Raji (cell line): ENCODE measurements around the gene CD207.

Experiments used
- POLR2A ChIP-seq: IDR thresholded peaks from 2 replicates; pipeline ENCODE4 v1.6.1; 2011; ENCODE audit warnings: low read depth, low read length, control low read depth; ENCODE audit not compliant: insufficient read depth

CD207 gene

DNA sequence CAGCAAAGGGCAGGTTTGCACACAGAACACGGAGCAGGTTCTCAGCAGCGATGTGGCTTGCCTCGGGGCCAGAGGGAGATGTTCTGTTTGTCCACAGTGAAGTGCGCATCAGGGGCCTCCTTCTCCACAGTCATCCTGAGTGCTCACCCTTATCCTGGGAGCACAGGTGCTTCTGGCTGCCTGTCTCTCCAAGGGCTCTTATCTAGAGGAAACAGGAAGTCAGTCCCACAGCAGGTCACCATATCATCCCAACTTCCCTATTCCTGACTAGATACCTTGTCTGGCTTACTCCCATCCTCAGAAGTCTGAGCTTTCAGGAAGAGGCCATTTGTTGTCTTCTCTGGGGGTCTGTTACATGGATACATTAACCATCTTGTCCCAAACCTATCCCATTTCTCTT is at the start of gene CD207:
Gene CD207 (minus strand): TSS at position 174 of the 400 bp plus-strand sequence. CDS start 40 bp downstream, at position 134.
- no peak for TF ChIP-seq POLR2A

DNA sequence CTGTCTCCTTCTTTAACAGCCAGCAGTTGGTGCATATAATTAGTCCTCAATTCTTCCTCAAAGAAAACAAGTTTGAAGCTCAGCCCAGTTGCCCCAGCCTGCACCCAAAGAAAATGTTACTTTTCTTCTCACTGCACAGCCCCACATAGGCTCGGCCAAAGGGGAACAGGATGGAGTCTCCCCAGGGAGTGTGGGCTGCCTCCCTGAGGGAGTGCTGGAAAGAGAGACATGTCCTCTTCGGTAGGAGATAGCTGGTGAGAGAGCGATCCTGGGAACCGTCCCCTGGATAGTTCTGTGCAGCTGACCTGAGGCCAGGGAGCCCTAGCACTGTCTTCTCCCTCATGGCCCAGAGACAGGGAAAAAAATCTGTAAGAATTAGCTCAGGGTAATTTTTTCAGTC is 37.9 kb upstream of the CD207 start:
- TF ChIP-seq POLR2A = no peak

DNA sequence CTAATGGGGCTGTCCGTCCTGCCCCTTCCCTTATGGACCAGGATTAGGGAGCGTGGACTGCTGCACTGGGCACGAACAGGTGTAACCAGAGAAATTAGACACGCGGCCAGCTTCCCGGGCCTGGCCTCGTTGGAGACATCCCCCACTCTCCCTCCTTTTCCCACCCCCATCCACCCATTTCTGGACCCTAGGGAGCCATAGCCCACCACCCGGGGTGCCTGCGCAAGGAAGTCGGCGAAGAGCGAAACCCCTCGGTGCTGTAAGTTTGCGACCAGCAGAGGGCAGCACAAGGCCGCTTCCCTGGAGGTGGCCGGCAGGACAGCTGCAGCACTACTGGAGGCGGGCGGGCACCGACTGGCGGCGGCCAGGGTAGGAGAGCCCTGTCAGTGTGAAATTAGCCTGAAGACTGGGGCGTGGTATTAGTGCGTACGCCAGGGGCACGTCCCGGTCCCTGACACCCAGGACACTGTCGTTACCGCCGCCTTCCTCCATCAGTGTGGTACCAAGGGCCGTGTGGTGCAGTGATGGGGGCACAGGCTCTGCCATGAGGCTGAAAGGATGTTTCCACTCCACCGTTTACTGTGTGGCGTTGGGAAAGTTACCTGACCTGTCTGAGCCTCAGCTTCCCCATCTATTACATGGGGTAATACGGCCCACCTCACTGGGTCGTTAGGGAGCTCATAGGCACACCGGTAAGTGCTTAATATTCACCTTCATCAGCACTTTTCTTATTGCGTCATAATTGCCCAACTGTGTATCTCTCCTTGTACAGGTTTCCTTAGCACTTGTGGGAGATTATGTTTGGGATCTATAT is 36.0 kb upstream of the CD207 start:
- no peak for TF ChIP-seq POLR2A

DNA sequence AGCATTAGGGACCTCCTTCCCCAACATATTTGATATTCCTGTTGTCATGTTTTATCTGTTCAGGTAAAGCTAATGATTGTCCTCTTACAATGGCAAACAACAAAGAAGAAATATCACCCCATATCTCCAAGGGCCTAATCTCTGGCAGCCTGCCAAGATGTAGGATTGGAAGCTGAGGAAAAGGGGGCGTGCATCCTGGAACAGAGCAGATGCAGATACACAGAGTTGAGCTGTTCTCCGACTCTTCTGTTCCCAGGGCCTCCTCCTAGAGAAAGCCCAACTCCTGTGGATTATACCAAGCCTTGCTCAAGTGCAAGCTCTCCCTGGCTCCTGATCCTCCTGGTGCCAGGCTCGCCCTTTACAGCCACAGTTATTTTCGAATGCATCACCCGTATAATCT is 35.2 kb upstream of the CD207 start:
- TF ChIP-seq POLR2A = no peak

DNA sequence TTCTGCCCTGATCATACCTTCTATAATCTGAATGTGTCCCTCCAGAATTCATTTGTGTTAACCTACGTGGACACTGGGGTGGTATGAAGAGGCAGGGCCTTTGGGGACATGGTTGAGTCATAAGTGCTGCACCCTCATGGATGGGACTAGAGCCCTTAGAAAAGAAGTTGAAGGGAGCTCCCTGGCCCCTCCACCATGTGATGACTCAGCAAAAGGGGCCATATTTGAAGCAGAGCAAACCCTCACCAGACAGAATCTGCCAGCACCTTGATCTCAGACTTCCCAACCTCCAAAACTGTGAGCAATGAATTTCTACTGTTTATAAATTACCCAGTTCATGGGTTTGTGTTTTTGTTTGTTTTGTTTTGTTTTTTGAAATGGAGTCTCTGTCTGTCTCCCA is 33.4 kb upstream of the CD207 start:
- no peak for TF ChIP-seq POLR2A

DNA sequence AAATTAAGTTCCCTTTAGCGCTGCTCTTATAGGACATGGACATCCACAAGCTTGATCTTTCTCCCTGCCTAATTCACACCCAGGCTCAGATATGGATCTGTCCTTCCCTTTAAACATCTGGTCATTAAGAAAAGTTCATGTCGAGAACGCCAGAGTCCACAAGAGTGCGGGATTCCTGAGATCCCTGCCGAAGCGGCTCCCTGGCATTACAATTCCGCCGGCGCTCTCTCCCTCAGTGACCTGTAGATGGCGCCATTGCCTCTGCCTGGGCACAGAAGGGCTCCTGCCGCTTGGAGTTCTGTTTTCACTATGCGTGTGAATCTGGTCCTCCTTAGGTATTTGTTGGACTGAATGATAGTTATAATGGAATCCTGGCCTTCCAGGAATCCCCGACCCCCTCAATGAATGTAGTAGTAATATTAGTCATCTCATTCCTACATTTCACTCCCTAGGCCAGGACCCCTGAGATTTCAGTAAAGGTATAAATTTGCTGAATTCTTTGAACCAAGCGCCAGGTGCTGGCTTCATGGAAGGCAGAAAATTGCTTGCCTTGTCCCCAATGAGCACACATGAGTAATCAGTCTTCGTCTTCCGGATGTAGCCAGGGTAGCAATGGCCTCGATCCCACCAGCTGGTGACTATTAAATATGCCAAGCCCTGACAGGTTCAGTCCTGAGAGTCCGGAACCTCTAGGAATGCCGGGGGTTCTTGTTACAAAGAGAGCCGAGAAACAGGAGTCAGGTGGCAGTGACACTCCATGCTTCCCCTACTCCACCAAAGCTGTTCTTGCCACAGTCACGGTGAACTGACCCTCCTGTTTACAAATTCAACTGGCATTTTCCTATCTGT is 26.4 kb upstream of the CD207 start:
- TF ChIP-seq POLR2A = no peak

DNA sequence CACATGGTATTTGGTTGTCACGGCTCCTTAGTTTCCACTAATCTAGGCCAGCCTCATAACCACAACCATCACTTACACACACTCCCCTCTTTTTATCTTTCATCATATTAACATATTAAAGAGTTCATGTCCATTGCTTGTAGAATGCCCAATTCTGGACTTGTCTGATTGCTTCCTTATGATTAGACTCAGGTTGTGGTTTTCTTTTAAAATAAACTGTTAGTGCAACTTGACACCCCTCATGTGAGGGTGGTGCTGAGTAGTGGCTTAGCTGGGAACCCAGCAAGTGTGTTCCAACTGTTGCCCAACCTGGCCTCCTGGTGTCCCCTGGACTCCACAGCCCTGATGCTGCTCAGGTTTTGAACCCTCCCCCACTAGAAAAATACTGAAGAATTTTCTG is 20.1 kb upstream of the CD207 start:
- TF ChIP-seq POLR2A = no peak

DNA sequence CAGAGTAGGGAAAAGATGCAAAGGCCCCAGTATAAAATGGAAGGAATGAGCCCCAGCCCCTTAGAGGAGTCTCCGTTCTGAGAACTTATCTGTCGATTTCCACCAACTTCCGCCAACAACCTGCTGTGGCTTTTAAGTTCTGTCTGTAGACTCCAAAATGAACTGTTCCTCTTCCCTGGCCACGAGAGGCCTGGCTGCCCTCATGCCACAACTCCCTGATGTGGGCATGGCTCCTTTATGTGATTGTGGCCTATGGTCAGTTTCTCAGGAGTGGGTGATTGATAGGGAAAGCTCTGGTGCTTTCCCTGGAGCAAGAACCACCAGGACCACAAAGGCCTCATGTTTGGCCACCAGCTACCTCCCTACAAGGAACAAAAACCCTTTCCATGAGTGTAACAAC is 18.8 kb upstream of the CD207 start:
- no peak for TF ChIP-seq POLR2A

DNA sequence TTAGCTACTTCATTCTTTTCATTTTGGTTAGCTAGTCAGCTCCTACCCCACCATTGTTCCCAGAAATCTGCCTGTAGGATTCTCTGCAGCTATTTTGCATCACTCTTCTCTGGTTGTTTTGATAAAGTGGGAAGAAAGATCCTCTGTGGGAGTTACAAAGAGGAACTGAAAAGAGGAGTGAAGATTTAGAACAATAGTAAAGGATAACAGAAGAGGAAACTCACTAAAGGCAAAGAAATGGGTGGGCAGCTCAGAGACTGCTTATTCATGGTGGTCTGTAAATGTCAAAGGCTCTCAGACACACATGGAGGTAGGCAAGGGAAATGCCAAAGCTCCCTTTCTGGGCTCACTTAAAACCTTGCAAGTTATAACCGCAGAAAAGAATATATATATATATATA is 17.2 kb upstream of the CD207 start:
- TF ChIP-seq POLR2A = no peak

DNA sequence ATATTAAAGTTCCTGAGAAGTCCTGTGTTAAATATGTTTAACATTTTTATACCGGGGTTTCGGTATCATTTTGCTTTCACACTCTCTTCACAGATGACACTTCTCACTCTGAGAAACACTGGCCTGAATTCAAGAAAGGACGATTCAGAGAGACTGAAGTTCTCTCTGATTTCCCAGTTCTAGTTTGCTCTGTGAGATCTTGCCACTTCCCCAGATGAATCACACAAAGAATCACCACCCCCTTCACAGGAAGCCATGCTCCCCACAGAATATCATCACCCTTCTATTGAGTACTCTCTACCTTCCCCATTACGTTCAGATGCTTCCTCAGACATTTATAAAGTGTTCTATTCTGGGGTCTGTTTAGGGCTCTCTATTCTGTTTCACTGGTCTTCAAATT is 16.1 kb upstream of the CD207 start:
- no peak for TF ChIP-seq POLR2A

DNA sequence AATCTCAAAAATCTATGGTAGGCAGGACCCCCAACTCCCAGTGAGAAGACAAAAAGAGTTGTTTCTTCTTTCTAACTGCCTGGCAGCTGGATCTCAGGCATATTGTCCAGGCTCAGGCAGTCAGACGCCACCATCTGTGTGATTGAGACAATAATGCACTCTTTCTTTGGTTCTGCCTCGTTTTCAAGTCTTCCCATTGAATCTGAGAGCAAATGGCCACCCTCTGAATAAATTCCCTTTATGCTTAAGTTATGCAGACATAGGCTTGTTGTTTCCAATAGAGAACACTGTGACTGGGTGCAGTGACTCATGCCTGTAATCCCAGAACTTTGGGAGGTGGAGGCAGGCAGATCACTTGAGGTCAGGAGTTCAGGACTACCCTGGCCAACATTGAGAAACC is 15.3 kb upstream of the CD207 start:
- no peak for TF ChIP-seq POLR2A

DNA sequence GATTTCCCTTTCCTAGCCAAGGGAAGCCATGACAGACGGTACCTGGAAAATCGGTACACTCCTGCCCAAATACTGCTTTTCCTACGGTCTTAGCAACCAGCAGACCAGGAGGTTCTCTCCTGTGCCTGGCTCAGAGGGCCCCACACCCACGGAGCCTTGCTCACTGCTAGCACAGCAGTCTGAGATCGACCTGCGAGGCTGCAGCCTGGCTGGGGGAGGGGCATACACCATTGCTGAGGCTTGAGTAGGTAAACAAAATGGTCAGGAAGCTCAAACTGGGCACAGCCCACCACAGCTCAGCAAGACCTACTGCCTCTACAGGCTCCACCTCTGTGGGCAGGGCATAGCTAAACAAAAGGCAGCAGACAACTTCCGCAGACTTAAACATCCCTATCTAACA is 6.8 kb upstream of the CD207 start:
- no peak for TF ChIP-seq POLR2A

DNA sequence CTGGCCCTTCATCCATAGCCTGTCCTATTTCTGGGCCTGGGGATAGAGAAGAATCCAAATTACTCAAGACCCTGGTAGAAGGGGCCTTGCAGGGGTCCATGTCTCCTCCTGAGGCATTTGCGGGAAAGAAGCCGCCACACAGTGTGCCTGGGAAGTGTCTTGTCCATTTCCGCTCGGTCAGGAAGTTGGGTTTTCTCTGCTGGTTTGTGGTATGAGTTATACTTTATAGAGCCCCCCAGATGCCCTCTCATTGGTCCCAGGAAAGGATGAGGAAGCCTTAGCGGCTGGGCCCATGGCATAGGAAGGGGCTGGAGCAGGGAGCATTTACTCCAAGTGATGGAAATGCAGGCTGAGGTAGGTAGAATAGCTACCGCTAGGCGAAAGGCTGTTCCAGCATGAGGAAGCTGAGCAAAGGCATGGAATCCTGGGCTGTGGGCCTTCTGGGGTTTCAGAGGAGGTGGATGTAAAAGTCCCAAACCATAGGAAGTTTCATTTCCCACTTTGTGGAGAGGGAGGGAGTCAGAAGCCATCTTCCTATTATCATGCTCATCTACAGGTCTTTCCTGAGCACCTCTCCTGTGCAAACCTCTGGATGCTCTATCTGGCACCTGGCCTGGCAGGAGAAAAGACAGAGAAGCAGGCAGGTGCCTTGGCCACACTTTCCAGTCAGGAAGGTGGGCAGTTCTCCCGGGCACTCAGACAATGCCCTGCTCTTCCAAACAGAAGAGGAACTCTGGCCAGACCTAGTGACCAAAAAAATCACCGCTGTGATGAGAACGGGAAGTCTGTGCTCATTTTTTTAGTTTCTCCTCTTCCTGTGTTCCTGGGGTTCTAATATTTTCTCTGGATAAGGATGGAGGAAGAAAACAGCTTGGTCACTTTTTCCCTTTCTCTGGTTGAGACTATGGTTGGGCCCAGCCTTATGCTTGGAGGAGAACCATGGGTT is 2.6 kb upstream of the CD207 start:
- no peak for TF ChIP-seq POLR2A

DNA sequence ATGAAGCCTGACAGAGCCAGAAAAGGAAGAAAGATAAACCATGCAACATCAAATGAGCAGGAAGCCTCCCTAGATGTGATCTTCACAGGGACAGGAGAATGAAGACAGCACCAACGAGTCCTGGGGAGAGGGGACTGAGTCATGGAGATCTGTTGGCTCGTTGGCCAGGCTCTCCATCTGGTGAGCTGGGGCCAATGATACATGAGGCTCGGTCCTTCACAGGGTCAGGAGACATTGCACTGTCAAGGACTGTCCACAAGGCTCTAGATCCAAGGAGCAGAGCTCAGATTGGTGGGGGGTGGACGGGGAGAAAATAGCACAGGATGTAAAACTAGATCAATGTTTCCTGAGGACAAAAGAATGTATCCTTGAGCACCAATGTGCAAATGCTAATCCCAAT is 735 bp downstream of the CD207 start:
- no peak for TF ChIP-seq POLR2A

DNA sequence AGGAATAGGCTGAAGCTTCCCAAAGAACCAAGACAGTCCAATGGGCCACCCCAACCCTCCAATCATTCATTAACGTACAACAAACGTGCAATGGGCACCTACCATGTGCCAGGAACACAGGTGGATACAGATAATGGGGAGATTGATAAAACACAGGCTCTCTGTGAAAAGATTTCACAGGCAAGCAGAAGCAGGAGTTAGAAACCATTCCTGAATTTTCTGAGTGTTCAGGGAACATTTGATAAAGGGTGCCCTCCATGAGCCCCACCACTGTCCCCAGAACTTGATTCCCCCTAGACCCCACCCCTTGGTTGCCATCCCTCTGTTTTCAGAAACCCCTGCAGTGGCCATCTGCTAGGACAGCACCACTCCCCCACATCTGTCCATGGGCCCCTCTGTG is 1.5 kb downstream of the CD207 start:
- TF ChIP-seq POLR2A = no peak
